ENCODE measurements around the gene TRAPPC4. TPM values are rescaled to one million over a fixed set of nuclear protein-coding genes. Genes with fewer than 3 reads are reported as not detected.
A peak's percentile ranks its signal among the peaks of the same experiment; 100 is the strongest.
"Not testable (repeated sequence)": the region's sequence is repeated elsewhere in the genome, so short reads cannot be mapped to it uniquely, and the experiment has no call there.

Gene TRAPPC4, protein sequence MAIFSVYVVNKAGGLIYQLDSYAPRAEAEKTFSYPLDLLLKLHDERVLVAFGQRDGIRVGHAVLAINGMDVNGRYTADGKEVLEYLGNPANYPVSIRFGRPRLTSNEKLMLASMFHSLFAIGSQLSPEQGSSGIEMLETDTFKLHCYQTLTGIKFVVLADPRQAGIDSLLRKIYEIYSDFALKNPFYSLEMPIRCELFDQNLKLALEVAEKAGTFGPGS
- 61.2 and 72.6 TPM in 2 replicates for total RNA-seq

DNA sequence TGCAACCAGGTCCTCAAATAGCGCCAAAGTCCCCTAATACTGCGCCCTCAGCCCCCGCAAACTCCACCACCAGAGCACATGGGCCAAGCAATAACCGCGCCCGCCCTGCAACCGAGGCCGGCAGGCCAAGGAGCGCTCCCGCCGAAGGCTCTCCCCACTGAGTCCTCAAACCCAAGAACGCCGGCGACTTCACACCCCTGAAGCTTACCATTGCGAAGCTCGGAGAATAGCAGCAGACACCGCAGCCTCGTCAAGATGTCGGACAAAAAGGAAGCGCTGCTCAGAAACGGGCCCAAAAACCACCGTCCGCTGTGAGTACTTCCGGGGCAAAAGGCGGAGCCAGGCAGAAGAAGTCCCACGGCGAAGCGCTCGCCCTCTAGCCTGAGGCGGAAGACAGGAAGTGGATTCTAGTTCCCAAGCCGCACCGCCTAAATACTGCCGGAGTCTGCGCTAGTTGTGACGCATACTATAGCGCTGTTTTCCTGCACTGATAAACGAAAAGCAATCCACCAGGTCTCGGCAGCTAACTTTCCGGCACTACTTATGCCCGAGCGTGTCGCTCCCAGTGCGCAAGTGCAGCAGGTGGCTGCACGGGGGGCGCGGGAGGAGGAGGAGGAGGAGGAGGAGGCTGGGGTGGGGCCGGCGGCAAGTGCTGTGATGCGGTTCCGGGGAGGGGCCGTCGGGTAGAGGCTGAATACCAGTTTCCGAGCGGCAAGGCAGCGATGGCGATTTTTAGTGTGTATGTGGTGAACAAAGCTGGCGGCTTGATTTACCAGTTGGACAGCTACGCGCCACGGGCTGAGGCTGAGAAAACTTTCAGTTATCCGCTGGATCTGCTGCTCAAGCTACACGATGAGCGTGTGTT lies at the start of gene TRAPPC4, which contains the start of gene RPS25:
Gene TRAPPC4, plus strand, starts transcription at position 693 of the 865 bp plus-strand sequence. Its CDS starts 30 bp downstream, at position 723.
Gene RPS25, minus strand, starts transcription at position 270 of the 865 bp plus-strand sequence. Its CDS starts 59 bp downstream, at position 211.
- TF ChIP-seq, protein P1, sequence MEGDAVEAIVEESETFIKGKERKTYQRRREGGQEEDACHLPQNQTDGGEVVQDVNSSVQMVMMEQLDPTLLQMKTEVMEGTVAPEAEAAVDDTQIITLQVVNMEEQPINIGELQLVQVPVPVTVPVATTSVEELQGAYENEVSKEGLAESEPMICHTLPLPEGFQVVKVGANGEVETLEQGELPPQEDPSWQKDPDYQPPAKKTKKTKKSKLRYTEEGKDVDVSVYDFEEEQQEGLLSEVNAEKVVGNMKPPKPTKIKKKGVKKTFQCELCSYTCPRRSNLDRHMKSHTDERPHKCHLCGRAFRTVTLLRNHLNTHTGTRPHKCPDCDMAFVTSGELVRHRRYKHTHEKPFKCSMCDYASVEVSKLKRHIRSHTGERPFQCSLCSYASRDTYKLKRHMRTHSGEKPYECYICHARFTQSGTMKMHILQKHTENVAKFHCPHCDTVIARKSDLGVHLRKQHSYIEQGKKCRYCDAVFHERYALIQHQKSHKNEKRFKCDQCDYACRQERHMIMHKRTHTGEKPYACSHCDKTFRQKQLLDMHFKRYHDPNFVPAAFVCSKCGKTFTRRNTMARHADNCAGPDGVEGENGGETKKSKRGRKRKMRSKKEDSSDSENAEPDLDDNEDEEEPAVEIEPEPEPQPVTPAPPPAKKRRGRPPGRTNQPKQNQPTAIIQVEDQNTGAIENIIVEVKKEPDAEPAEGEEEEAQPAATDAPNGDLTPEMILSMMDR (IDR thresholded peaks at IDR 0.05; ENCODE audit: insufficient read depth, low read length, poor library complexity, severe bottlenecking), result no peak
- Histone ChIP-seq H3K27me3 (ENCODE audit: control insufficient read depth, insufficient read depth, low read length) (no peaks in the 10 kb centered on the region), H3K36me3 (ENCODE audit: control insufficient read depth, insufficient read depth, low read length) (no peaks in the 10 kb centered on the region), H3K4me3 (ENCODE audit: low read depth, low read length) (peak within 1 kb of the TSS; percentile 75)
- peak; percentile 89 for DNase-seq (ENCODE audit: low read depth)

DNA sequence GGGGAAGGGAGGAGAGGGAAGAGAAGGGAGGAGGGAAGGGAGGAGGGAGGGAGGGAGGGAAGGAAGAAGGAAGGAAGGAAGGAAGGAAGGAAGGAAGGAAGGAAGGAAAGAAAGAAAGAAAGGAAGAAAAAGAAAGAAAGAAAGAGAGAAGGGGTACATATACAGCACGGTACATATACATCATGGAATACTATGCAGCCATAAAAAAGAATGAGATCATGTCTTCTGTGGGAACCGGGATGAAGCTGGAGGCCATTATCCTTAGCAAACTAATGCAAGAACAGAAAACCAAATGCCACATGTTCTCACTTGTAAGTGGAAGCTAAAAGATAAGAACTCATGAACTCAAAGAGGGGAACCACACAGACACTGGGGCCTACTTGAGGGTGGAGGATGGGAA lies 49.1 kb upstream of the TRAPPC4 start:
- H3K36me3 ChIP-seq (ENCODE audit: control insufficient read depth, insufficient read depth, low read length); DNase-seq (ENCODE audit: low read depth): not testable (repeated sequence)

DNA sequence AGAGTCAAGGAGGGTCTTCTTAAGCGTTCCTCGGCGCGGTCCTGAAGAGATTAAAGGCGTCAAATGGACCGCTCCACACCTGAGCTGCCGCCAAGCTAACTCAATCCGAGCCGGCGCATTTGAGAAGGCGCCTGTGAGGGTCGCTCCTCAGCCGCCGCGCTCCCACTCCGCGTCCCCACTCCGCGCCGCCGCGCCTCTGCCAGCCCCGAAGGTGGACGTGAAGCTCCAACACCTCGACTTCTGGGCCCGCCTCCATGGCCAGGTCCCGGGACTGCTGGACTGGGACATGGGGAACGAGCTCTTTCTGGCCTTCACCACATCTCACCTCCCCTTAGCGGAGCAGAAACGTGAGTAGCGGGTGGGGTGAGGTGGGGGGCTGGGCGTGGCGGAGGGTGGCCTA lies 46.9 kb upstream of the TRAPPC4 start, which contains the start of gene FOXR1:
Gene FOXR1, plus strand, starts transcription at position 116 of the 400 bp plus-strand sequence. Its CDS starts 171 bp downstream, at position 287.
- H3K36me3 ChIP-seq (ENCODE audit: control insufficient read depth, insufficient read depth, low read length), result no peaks in the 10 kb centered on the region
- TF ChIP-seq, protein P1 (IDR thresholded peaks at IDR 0.05; ENCODE audit: insufficient read depth, low read length, poor library complexity, severe bottlenecking), result no peak
- H3K4me3 ChIP-seq (ENCODE audit: low read depth, low read length), result no peak within 1 kb of the TSS
- H3K27me3 ChIP-seq (ENCODE audit: control insufficient read depth, insufficient read depth, low read length), result peaks cover 6% of the 10 kb centered on the region
- no peak for DNase-seq (ENCODE audit: low read depth)

More for the DNA sequence above, 49.1 kb upstream of the TRAPPC4 start:
- not testable (repeated sequence) for H3K4me3 ChIP-seq (ENCODE audit: low read depth, low read length); H3K27me3 ChIP-seq (ENCODE audit: control insufficient read depth, insufficient read depth, low read length)

DNA sequence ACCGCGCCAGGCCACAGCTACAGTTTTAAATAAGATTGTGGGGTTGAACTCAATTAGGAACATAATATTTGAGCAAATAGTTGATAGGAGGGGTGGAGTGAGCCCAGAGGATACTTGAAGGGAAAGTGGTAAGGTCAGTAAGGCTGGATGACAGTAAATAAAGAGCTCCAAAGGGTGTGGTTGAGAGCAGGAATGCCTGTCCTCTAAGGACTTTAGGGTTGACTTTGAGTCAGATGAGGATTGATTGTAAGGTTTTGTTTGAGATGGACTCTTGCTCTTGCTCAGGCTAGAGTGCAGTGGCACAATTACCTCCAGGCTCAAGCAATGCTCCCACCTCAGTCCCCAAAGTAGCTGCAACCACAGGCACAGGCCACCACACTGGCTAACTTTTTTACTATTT lies 44.6 kb upstream of the TRAPPC4 start:
- peaks cover 6% of the 10 kb centered on the region for H3K27me3 ChIP-seq (ENCODE audit: control insufficient read depth, insufficient read depth, low read length)
- H3K36me3 ChIP-seq (ENCODE audit: control insufficient read depth, insufficient read depth, low read length), result no peaks in the 10 kb centered on the region
- no peak overlapping the region for H3K4me3 ChIP-seq (ENCODE audit: low read depth, low read length)
- TF ChIP-seq, protein P1 (IDR thresholded peaks at IDR 0.05; ENCODE audit: insufficient read depth, low read length, poor library complexity, severe bottlenecking), result no peak
- DNase-seq (ENCODE audit: low read depth), result no peak

DNA sequence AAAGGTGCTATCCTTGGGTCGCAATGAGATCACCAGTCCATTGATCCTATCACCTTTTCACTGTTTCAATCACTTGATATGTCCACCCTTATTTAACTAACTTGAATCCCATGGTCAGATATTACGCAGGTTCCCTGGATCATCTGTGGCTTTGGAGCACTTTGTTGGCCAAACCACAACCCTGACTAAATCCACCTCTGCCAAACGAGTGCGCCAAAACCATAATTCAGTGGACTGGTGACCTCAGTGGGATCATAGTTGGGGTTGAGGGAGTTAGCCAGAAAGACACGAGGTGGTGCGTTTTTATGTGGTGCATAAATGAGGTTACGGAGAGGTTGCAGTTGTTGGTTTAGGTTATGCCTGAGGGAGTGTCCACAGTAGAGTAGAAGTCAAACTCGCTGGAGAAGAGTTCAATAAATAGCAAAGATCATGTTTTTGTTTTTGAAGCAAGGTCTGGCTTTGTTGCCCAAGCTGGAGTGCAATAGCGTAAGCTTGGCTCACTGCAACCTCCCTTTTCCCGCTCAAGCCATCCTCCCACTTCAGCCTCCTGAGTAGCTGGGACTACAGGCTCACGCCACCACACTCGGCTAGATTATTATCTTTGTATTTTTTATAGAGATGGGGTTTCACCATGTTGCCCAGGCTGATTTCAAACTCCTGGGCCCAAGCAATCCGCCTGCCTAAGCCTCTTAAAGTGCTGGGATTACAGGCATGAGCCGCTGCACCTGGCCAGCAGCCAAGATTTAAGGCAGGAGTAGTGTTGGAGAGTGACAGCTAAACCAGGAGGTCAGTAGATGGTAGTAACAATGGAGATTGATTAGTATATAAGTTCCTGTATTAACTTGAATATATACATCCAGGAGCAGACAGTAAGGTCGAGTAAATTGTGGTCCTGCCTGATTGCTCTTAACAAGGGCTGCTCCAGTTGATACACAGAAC lies 42.5 kb upstream of the TRAPPC4 start:
- DNase-seq (ENCODE audit: low read depth), result no peak
- TF ChIP-seq, protein P1 (IDR thresholded peaks at IDR 0.05; ENCODE audit: insufficient read depth, low read length, poor library complexity, severe bottlenecking), result no peak
- Histone ChIP-seq H3K36me3 (ENCODE audit: control insufficient read depth, insufficient read depth, low read length) (no peaks in the 10 kb centered on the region), H3K4me3 (ENCODE audit: low read depth, low read length) (no peak overlapping the region), H3K27me3 (ENCODE audit: control insufficient read depth, insufficient read depth, low read length) (peaks cover 9% of the 10 kb centered on the region)

Measured in kidney epithelial cell (primary cell).